ENCODE results near the gene RFLNA.

- TF ChIP-seq CTCF (IDR thresholded peaks at IDR 0.05), result no peak
- TF ChIP-seq POLR2A (IDR thresholded peaks at IDR 0.05), result no peak
- TF ChIP-seq EP300 (IDR thresholded peaks at IDR 0.05), result no peak
- peak in 1 of 4 donors; percentile 34 for TF ChIP-seq POLR2AphosphoS5 (IDR thresholded peaks at IDR 0.05)
These were observed 57.9 kb downstream of the RFLNA start for GRCh38 chr12:124352839-124353238.

Measured in sigmoid colon (tissue), 4 donors.